AG20443 (cell line): ENCODE data around the gene GRB7.
"Not testable (repeated sequence)": the region's sequence is repeated elsewhere in the genome, so short reads cannot be mapped to it uniquely, and the experiment has no call there.

Experiments
- DNase-seq: peaks from one replicate; pipeline ENCODE4 v3.0.0; 2012; ENCODE audit warnings: low spot score, mixed read lengths

Gene GRB7

GRCh38 chr17:39709998-39710964, 27.5 kb upstream of the GRB7 start:
- no peak for DNase-seq

DNA sequence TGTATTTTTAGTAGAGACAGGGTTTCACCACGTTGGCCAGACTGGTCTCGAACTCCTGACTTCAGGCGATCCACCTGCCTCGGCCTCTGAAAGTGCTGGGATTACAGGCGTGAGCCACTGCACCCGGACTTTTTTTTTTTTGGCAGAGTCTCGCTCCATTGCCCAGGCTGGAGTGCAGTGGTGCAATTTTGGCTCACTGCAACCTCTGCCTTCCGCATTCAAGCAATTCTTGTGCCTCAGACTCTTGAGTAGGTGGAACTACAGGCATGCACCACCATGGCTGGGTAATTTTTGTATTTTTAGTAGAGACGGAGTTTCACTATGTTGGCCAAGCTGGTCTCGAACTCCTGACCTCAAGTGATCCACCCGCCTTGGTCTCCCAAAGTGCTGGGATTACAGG, 26.7 kb upstream of the GRB7 start:
- not testable (repeated sequence) for DNase-seq

- no peak for DNase-seq
Measured at GRCh38 chr17:39711851-39712250, 25.9 kb upstream of the GRB7 start.

- no peak for DNase-seq
Measured at GRCh38 chr17:39714234-39714633, 23.5 kb upstream of the GRB7 start.

DNA sequence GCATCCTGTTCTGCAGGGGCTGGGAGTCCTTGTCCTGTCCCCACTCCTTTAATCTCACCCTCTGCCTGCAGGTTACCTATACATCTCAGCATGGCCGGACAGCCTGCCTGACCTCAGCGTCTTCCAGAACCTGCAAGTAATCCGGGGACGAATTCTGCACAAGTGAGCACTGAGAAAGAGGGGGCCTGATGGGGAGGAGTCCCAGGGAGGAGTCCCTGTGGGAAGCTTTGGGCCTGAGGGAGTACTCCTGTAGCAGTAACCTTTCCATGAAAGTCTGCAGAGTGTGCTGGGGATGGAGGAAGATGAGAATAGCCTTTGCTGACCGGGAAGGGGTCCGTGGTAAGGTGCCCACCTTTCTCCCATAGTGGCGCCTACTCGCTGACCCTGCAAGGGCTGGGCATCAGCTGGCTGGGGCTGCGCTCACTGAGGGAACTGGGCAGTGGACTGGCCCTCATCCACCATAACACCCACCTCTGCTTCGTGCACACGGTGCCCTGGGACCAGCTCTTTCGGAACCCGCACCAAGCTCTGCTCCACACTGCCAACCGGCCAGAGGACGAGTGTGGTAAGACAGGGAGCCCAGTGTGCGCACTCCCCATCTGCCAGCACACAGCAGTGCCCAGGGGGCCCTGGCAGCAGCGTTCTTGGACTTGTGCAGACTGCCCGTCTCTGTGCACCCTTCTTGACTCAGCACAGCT, 22.2 kb upstream of the GRB7 start:
- no peak for DNase-seq

DNA sequence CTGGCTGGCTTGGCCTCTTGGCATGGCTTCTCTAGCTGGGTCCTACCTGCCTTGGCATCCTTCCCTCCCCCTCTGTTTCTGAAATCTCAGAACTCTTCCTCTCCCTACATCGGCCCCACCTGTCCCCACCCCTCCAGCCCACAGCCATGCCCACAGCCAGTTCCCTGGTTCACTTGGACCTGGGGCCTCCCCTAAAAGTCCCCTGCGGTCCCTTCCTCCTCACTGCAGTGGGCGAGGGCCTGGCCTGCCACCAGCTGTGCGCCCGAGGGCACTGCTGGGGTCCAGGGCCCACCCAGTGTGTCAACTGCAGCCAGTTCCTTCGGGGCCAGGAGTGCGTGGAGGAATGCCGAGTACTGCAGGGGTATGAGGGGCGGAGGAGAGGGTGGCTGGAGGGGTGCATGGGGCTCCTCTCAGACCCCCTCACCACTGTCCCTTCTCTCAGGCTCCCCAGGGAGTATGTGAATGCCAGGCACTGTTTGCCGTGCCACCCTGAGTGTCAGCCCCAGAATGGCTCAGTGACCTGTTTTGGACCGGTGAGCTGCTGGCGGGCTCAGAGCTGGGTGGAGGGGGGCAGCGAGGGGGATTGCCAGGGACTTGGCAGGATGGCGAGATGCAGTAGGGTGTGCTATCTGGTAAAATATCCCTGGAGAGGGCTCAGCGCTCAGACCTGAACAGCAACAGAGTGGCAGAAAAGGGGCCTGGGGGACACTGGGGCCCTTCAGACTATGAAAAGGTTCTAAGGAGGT, 21.5 kb upstream of the GRB7 start:
- DNase-seq = no peak

DNA sequence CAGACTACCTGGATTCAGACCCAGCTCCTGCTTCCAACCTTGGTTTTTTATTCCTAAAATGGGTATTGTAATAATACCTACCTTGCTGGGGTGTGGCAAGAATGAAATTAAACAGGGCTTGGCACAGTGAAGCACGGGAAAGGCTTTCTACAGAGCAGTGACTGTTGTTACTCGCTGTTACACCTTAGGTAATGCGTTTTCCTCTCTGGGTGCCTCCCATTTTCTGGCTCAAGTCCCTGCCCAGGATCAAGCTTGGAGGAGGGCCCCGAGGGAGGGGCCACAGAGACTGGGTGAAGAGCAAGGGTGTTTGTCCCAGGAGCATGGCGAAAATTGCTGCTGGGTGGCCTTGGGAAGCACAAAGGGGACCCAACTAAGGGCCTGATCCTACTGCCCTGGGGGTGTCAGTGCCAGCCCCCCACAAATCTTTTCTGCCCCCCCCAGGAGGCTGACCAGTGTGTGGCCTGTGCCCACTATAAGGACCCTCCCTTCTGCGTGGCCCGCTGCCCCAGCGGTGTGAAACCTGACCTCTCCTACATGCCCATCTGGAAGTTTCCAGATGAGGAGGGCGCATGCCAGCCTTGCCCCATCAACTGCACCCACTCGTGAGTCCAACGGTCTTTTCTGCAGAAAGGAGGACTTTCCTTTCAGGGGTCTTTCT, 20.7 kb upstream of the GRB7 start:
- DNase-seq = no peak

DNA sequence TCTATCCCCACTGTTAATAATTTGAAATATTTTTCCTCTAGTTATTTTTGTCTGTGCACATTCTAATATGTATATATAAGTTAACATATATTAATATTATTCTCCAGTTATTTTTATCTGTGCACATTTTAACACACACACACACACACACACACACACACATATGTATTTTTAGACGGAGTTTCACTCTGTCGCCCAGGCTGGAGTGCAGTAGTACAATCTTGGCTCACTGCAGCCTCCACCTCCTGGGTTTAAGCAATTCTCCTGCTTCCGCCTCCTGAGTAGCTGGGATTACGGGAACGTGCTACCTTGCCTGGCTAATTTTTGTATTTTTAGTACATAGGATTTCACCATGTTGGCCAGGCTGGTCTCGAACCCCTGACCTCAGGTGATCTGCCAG, 20.1 kb upstream of the GRB7 start:
- no peak for DNase-seq

DNA sequence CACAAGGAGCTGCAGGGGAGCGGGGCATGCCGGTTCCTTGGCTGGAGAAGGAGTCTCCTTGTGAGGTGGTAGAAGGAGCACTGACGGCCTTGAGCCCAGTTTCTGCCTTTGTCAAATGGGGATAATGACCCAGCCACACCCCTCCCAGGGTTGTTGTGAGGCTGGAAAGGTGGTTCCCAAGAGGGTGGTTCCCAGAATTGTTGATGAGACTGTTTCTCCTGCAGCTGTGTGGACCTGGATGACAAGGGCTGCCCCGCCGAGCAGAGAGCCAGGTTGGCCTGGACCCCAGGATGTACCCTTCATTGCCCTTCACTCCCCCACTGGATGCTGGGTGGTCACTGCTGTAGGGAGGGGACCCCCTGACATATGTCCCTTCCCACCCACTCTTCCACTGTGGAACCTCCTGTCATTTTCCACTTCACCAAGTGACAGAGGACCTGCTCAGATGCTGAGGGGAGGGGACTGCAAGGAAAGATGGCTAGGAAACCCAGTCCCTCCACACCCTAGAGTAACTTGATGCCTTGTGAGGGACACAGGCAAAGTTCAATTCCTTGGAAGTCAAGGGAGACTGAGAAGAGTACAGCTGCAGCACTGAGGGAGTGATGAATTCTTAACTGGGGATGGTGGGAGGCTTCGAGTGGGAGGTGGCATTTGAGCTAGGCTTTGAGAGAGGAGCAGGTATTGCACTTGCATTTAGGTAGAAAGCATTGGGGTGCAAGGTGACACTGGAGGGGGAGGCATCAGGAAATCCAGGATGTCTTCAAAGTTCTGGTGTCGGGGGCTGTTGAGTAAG, 18.0 kb upstream of the GRB7 start:
- DNase-seq = no peak

DNA sequence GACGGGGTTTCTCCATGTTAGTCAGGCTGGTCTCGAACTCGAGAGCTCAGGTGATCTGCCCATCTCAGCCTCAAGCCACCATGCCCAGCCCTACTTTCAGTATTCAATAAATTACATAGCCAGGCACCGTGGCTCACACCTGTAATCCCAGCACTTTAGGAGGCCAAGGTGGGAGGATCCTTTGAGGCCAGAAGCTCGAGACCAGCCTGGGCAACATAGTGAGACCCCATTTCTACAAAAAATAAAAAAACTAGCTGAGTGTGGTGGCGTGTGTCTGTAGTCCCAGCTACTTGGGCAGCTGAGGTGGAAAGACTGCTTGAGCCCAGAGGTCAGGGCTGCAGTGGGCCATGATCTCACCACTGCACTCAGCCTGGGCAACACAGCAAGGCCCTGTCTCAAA, 15.6 kb upstream of the GRB7 start:
- no peak for DNase-seq

DNA sequence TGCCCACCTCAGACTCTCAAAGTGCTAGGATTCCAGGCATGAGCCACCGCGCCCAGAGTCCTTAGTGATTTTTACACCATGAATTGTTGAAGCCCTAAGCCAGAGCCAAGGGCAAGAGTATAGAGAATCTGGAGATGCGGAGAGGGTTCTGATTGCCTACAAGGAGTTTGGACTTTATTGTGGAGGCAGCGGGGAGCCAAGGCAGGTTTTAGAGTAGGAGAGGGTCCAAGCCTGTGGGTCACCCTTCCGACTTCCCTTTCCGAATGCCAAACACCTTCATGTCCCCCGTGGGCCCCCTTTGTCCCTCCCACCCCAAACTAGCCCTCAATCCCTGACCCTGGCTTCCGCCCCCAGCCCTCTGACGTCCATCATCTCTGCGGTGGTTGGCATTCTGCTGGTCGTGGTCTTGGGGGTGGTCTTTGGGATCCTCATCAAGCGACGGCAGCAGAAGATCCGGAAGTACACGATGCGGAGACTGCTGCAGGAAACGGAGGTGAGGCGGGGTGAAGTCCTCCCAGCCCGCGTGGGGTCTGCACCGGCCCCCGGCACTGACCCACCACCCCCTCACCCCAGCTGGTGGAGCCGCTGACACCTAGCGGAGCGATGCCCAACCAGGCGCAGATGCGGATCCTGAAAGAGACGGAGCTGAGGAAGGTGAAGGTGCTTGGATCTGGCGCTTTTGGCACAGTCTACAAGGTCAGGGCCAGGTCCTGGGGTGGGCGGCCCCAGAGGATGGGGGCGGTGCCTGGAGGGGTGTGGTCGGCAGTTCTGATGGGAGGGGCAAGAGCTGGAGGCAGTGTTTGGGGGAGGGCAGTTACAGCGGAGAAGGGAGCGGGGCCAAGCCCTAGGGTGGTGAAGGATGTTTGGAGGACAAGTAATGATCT, 14.5 kb upstream of the GRB7 start:
- DNase-seq = peak; percentile 44

DNA sequence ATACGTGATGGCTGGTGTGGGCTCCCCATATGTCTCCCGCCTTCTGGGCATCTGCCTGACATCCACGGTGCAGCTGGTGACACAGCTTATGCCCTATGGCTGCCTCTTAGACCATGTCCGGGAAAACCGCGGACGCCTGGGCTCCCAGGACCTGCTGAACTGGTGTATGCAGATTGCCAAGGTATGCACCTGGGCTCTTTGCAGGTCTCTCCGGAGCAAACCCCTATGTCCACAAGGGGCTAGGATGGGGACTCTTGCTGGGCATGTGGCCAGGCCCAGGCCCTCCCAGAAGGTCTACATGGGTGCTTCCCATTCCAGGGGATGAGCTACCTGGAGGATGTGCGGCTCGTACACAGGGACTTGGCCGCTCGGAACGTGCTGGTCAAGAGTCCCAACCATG, 13.0 kb upstream of the GRB7 start:
- no peak for DNase-seq

DNA sequence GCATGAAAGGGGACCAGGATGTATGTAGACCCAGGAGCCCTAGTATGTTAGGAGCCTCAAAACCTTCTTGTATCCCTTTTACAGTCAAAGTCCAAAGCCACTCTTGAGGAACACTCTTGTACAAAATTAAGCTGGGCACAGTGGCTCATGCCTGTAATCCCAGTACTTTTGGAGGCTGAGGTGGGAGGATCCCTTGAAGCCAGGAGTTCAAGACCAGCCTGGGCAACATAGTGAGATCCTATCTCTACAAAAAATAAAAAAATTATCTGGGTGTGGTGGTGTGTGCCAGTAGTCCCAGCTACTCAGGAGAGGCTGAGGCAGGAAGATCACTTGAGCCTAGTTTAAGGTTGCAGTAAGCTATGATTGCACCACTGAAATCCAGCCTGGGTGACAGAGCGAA, 11.8 kb upstream of the GRB7 start:
- not testable (repeated sequence) for DNase-seq

DNA sequence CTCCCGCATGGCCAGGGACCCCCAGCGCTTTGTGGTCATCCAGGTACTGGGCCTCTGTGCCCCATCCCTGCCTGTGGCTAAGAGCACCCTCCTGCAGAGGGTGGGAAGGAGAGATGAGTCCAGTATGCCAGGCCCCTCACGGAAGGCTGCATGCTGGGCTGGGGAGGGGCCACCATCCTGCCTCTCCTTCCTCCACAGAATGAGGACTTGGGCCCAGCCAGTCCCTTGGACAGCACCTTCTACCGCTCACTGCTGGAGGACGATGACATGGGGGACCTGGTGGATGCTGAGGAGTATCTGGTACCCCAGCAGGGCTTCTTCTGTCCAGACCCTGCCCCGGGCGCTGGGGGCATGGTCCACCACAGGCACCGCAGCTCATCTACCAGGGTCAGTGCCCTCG, 11.1 kb upstream of the GRB7 start:
- DNase-seq = no peak

DNA sequence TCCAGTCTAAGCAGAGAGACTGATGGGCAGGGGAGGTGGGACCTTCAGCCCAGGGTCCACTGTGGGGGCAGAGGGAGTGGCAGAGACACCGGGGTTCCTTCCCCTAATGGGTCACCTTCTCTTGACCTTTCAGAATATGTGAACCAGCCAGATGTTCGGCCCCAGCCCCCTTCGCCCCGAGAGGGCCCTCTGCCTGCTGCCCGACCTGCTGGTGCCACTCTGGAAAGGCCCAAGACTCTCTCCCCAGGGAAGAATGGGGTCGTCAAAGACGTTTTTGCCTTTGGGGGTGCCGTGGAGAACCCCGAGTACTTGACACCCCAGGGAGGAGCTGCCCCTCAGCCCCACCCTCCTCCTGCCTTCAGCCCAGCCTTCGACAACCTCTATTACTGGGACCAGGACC, 10.2 kb upstream of the GRB7 start:
- DNase-seq = no peak

DNA sequence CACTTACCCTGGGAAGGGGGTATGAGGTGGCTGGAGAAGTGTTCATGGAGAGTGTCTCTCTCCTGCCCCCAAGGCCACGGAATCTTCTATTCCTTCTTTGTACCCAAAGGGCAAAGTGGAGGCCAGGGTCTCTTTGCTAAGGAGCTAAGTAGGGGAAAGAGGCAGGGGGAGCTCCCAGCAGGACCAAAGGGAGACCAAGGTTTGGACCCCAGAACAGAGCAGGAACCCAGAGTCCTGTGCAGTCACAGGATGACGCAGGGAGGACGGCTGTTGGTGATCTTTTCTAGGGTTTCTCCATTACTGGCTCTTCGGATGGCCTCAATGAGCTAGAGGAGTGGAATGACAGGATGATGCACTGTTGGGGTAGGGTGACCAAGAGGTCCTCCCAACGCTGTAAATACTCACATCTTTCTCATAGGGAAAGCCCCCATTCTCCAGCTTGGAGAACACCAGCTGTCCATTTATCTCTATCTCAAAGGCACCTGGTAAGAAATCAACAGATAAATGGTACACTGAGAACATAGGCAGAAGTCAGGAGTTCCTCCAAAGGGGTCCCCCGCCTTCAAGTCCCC, 8.4 kb upstream of the GRB7 start:
- no peak for DNase-seq

GRCh38 chr17:39730095-39730921, 7.4 kb upstream of the GRB7 start, which contains the start of gene MIEN1:
MIEN1 (minus strand) TSS chr17:39730532; CDS start chr17:39730495, 37 bp downstream.
- peak; percentile 99 for DNase-seq

DNA sequence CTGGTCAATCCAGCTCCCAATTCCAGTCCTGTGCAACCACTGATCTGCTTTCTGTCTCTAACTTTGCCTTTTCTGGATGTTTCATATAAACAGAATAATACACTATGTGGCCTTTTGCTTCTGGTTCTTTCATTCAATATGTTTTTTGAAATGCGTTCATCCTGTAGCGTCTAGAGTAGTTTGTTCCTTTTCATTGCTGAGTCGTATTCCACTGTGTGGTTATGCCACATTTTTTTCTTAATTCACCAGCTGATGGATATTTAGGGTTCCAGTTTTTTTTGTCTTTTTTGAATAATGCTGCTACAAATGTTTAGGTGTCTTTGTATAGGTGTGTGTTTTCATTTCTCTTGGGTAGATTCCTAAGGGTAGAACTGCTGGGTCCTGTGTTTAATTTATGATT, 5.2 kb upstream of the GRB7 start:
- no peak for DNase-seq

- DNase-seq = no peak
Measured at GRCh38 chr17:39735882-39736281, 1.9 kb upstream of the GRB7 start.
